ENCODE data around the gene PLPPR5. TPM values are rescaled to one million over a fixed set of nuclear protein-coding genes. Genes with fewer than 3 reads are reported as not detected.

The PLPPR5 gene
- total and polyA plus RNA-seq, 7 donors: 0.13 to 1.1 (median 0.55) TPM; not detected in 2

- Histone ChIP-seq H3K36me3 (no peaks in the 10 kb centered on the region), H3K4me3 (no peak overlapping the region), H3K27me3 (no peaks in the 10 kb centered on the region), H3K9me3 (no peaks in the 10 kb centered on the region), H3K4me1 (no peaks in the 10 kb centered on the region), H3K27ac (no peak overlapping the region)
- DNase-seq: no peak
- WGBS, 2 donors: 66 to 77% methylated on average over 4 of the region's 4 CpGs
- TF ChIP-seq EP300 (IDR thresholded peaks at IDR 0.05) (no peak), POLR2A (IDR thresholded peaks at IDR 0.05) (no peak), POLR2AphosphoS5 (IDR thresholded peaks at IDR 0.05) (no peak)
- TF ChIP-seq, protein P1, sequence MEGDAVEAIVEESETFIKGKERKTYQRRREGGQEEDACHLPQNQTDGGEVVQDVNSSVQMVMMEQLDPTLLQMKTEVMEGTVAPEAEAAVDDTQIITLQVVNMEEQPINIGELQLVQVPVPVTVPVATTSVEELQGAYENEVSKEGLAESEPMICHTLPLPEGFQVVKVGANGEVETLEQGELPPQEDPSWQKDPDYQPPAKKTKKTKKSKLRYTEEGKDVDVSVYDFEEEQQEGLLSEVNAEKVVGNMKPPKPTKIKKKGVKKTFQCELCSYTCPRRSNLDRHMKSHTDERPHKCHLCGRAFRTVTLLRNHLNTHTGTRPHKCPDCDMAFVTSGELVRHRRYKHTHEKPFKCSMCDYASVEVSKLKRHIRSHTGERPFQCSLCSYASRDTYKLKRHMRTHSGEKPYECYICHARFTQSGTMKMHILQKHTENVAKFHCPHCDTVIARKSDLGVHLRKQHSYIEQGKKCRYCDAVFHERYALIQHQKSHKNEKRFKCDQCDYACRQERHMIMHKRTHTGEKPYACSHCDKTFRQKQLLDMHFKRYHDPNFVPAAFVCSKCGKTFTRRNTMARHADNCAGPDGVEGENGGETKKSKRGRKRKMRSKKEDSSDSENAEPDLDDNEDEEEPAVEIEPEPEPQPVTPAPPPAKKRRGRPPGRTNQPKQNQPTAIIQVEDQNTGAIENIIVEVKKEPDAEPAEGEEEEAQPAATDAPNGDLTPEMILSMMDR (IDR thresholded peaks at IDR 0.05): no peak
- intact Hi-C loops (cut with DNase I): no loop called here
Observed at GRCh38 chr1:98940722-98941079, 64.0 kb downstream of the PLPPR5 start.

GRCh38 chr1:98940069-98940721, 64.5 kb downstream of the PLPPR5 start:
- H3K9me3 ChIP-seq: no peaks in the 10 kb centered on the region
- intact Hi-C loops (cut with DNase I): no loop called here
- DNase-seq: no peak
- no peaks in the 10 kb centered on the region for H3K27me3 ChIP-seq
- no peaks in the 10 kb centered on the region for H3K36me3 ChIP-seq
- H3K27ac ChIP-seq: no peak overlapping the region
- no peak for TF ChIP-seq EP300 (IDR thresholded peaks at IDR 0.05)
- TF ChIP-seq, protein P1 (IDR thresholded peaks at IDR 0.05): no peak
- TF ChIP-seq POLR2A (IDR thresholded peaks at IDR 0.05): no peak
- TF ChIP-seq POLR2AphosphoS5 (IDR thresholded peaks at IDR 0.05): no peak
- no peaks in the 10 kb centered on the region for H3K4me1 ChIP-seq
- H3K4me3 ChIP-seq: no peak overlapping the region
- WGBS, 2 donors: 92 to 93% methylated on average over 4 of the region's 4 CpGs

- WGBS, 2 donors: 89 to 90% methylated on average over 5 of the region's 5 CpGs
- no peaks in the 10 kb centered on the region for H3K36me3 ChIP-seq
- no peak for TF ChIP-seq POLR2AphosphoS5 (IDR thresholded peaks at IDR 0.05)
- TF ChIP-seq POLR2A (IDR thresholded peaks at IDR 0.05): no peak
- intact Hi-C loops (cut with DNase I): no loop called here
- H3K27me3 ChIP-seq: no peaks in the 10 kb centered on the region
- DNase-seq: no peak
- no peaks in the 10 kb centered on the region for H3K4me1 ChIP-seq
- no peaks in the 10 kb centered on the region for H3K9me3 ChIP-seq
- no peak overlapping the region for H3K27ac ChIP-seq
- H3K4me3 ChIP-seq: no peak overlapping the region
Observed at GRCh38 chr1:98939471-98939870, 65.2 kb downstream of the PLPPR5 start.

DNA sequence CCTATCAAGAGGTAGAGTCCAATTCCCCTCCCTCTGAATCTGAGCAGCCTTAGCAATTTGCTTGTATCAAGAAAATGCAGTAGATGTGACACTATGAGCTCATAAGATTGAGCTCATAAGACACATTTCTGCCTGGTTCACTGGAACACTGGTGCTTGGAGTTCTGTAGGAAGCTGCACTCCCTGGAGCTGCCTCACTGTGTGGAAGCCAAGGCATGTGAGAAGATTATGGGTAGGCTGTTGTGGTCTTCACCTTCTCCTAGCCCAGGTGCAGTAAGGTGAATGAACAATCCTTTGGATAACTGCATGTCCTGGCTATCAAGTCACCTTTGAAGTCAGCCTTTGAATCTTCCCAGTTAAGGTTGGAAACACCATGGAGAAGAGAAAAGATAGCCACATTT, 67.3 kb downstream of the PLPPR5 start:
- H3K36me3 ChIP-seq: no peaks in the 10 kb centered on the region
- no peaks in the 10 kb centered on the region for H3K27me3 ChIP-seq
- H3K27ac ChIP-seq: no peak overlapping the region
- H3K9me3 ChIP-seq: no peaks in the 10 kb centered on the region
- intact Hi-C loops (cut with DNase I): no loop called here
- H3K4me1 ChIP-seq: no peaks in the 10 kb centered on the region
- H3K4me3 ChIP-seq: no peak overlapping the region
- no peak for DNase-seq
- TF ChIP-seq POLR2AphosphoS5 (IDR thresholded peaks at IDR 0.05): no peak

DNA sequence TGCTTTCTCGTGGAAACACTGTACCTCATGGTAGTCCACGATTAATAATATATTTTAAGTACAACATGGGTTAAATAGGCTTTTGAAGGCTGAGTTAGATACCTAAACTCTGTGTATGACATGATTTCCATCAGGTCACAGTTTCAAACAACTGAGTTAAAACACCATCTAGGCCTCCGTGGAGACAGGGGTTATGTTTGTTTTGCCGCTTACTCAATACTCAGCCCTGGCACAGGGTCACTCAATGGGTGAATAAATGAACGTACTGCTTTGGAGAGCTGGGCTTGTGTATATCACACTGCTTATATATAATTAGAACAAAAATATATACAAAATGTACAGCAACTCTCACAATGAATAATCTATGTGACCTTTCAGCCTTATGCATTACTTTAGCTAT, 72.5 kb downstream of the PLPPR5 start:
- intact Hi-C loops (cut with DNase I): no loop called here
- WGBS, 2 donors: 81 to 89% methylated on average over 5 of the region's 5 CpGs
- TF ChIP-seq EP300 (IDR thresholded peaks at IDR 0.05) (no peak), POLR2AphosphoS5 (IDR thresholded peaks at IDR 0.05) (no peak), POLR2A (IDR thresholded peaks at IDR 0.05) (no peak)
- TF ChIP-seq, protein P1 (IDR thresholded peaks at IDR 0.05): no peak
- no peak for DNase-seq
- Histone ChIP-seq H3K9me3 (no peaks in the 10 kb centered on the region), H3K4me1 (no peaks in the 10 kb centered on the region), H3K27me3 (no peaks in the 10 kb centered on the region), H3K27ac (no peak overlapping the region), H3K36me3 (no peaks in the 10 kb centered on the region), H3K4me3 (no peak overlapping the region)

Measured in sigmoid colon (tissue), 7 donors.